Forelimb muscle (tissue), 1 donor: ENCODE results near the gene PALD1. TPM values are rescaled to one million over a fixed set of nuclear protein-coding genes. Genes with fewer than 3 reads are reported as not detected.

Experiments
- DNase-seq: peaks from one replicate; pipeline ENCODE4 v3.0.0-alpha.2; 2013; ENCODE audit warnings: low read depth
- polyA plus RNA-seq: library from polyadenylated mRNA; unstranded; fragments of 120-200 nt; gene quantifications from one replicate; pipeline ENCODE4 v1.2.1, GENCODE V29; 2013; ENCODE audit not compliant: insufficient read length

Gene PALD1
- 15.2 TPM for polyA plus RNA-seq

GRCh38 chr10:70478191-70479164 lies at the start of gene PALD1:
PALD1 (plus strand) TSS chr10:70478767; CDS start chr10:70525952, 47,185 bp downstream.
- DNase-seq = peak; percentile 47

DNA sequence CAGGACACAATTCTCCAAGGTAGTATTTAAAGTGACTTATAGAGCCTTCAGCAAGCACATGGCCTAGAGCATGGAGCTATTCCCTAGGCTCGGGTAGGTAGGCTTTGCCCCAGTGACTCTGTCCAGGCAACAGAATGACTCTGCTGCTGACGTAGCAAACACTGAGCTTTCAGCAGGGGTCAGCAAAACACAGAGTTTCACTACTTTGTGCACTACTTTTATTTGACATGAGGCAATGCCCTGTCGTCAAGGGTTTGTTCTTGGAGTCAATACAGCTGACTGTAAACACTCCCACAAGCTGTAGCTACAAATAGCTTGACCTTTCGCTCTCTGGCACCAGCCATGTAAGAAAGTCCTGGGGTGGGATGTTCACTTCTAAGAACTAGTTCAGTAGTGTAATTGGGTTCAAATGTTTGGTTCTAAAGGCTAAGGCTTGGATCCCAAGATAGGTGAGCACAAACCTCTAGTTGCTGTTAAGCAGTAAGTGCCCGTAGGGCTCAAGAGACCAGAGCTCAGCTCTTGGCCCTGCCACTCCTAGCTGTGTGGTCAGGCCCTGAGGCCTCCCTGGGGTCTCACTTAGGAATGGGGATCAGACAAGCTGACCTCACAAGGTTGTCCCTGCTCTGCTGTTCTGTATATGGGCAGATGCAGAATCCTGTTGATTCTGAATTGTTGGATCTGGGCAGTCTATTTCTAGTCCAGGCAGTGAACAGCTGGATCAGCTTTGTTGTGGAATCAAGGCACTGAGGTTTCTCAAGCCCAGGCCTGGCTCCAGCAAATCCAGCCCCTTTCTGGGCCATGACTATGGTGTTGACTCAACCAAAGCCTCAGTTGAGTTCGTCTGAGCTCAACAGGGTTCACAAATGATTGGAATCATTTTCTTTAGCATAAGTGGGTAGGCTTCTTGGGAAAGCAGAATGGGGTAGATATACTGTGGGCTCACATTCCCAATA lies 47.8 kb upstream of the PALD1 start:
- DNase-seq = peak; percentile 48

DNA sequence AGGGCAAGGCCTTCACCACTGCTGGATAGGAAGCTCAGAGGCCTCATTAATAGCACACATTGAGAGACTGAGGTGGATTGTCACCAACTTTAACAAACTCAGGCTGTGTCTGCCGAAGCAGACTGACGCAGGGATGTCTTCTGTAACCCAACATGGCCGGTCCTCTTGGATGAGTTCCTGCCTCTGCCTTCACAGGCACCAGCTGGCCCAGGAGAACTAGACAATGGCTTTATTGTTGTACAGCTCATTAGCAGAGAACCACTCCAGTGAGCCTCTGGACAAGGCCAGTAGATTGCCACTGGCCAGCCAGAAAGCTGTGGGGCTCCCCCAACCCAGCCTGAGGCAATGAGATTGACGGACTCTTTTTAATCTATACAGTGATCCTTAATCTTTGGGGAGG lies 46.5 kb upstream of the PALD1 start:
- no peak for DNase-seq

DNA sequence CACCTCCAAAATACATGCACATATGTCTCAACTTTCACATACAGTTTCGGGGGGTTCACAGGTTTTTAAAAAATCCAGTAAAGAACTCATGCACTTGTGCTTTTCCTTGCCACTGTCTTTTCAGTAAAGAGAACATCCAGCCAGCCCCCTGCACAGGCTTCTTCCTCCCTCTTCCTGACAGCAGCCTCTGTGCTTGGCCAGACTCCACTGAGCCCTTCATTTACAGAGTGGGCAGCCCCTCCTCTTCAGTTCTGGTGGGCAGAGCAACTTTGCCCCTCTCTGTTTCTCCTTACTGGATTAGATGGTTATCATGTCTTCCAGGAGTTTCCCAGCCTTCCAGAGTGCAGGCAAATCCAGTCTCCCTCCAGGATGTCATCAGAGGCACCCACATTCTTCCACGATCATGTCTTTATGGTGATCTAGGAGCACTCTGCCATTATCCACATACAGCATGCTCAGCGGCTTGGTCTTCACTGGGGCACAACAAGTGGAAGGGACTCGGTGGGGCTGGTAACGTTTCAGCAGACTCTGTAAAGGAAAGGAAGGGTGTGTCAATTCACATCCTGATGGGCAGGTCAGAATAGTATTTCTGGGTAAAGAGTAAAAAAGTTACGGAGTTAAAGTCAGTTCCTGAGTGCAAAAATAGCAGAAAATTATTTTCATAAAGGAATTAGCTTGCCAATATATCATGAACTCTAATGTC lies 45.9 kb upstream of the PALD1 start:
- no peak for DNase-seq

DNA sequence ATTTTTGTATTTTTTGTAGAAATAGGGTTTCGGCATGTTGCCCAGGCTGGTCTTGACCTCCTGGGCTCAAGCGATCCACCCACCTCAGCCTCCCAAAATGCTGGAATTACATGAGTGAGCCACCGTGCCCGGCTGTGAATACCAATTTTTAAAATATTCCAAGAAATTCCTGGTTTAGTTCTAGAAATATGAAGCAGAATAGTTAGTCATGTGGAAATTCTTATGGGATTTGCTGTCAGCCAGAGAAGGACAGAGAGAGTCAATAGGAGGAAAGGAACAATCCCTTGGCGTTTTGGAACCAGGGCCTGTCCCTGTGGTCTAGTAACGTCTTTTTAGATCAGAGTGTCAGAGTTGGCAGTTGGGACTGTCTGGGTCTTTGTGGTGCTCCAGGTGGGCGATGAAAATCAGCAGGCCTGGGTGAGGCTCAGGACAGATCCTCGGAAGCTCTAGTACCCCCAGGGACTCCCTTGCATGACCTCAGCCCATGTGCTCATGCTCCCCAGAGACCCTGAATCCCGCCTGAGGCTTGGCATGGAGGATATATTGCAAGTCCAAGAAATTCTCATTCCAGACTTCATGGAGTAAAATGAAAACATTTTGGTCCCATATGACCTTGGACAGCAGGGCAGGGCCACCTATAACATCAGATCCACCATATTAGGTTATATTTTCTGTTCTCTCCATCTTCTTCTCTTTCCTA lies 44.8 kb upstream of the PALD1 start:
- no peak for DNase-seq

DNA sequence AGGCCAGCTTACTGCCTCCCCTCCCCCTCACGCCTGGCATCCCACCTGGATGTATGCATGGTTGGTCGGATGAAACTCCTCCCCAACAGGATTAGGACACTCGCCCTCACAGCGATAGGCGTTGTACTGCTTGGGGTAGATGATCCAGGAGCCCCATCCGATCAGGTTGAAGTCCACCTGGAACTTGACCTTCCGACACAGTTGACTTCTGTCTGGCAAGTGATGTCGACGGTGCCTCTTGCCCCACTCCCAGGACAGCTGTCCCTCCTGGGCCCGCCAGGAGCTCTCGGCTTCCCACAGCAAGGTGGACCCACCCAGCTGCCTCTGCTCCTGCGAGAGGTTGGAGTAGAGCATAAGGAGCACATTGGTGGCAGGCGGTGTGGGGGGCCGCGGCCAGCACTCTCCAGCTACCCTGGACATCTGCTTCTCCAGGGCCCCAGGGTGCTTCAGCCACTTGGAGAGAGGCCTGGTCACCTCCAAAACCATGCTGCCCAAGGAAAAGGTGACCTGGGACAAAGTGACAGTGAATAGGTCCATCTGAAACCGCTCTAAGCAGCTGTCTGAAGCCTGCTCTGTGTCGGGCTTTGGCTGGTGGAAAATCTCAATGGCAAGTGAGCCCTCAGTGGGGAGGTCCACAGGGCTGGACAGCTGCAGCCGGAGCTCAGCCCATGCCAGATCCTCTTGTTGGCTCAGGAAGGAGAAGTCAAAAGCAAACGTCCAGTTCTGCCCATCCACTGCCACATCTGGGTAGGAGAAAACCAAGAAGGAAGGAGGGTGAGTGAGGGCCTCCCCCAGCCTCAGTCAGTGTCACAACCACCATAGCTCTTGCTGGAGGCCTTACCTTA lies 43.1 kb upstream of the PALD1 start:
- DNase-seq = no peak

GRCh38 chr10:70437721-70438120 lies 40.8 kb upstream of the PALD1 start:
- DNase-seq = no peak

DNA sequence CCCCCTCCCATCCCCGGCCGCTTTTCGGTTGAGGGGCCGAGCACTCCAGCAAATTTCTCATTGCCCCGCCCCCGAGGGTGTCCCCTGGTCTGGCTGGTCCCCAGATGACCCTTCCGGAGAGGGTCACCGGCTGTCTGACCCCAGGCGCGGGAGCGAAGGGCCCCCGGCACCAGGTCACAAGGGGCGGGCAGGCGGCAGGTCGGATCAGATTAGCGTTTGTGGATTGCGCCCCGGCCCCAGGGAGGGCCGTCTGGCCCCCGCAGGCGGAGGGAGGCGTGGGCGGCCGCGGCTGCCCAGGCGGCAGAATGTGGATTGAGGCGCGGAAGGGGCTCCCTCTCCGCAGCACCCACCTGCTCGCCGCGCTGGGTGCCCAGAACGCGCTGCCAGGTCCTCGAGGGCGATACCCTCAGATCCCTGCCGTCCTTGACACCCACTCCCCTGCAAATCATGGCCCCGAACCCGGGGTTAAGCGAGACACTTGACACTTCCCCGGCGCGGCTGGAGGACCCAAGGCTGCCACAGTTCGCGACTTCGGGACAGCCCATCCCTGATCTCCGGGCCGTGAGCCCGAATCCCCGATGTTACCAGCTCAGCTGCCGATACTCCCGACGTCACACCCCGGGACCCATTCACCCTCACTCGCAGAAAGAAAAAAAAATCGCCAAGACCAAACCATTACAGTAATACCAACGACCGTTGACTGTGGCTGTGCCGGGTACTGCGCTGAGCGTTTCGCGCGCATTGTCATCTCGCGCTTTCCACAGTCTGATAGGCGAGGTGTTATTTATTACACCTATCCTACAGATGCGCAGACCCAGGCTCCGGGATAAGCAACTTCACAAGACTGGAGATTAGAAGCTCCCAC lies 38.0 kb upstream of the PALD1 start:
- DNase-seq = no peak

GRCh38 chr10:70441161-70441894 lies 37.2 kb upstream of the PALD1 start, which contains the start of gene NODAL:
NODAL (minus strand) TSS chr10:70441681; CDS start chr10:70441667, 14 bp downstream.
- DNase-seq = no peak

DNA sequence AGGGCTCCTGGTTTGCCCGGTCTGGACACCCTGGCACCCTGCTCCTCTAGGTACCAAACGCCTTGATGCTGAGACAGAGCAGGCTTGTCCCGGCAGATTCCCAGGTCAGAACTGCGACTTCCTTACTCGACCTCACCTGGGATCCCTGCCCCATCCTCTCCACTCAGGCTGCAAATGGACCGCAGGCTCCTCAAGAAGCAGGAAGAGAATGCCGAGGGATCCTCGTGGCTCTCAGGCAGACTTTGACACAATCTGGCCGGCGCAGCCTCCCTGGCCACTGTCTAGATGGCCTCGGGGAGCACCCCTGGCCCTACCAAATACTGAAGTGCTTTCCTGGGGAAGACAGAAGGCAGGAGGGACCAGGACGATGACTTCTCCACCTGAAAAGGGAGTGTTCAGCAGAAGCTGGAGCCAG lies 36.7 kb upstream of the PALD1 start:
- DNase-seq = no peak

- no peak for DNase-seq
These were observed 36.1 kb upstream of the PALD1 start for GRCh38 chr10:70442332-70442988.

- DNase-seq = no peak
These were observed 33.8 kb upstream of the PALD1 start for GRCh38 chr10:70444744-70445143.

DNA sequence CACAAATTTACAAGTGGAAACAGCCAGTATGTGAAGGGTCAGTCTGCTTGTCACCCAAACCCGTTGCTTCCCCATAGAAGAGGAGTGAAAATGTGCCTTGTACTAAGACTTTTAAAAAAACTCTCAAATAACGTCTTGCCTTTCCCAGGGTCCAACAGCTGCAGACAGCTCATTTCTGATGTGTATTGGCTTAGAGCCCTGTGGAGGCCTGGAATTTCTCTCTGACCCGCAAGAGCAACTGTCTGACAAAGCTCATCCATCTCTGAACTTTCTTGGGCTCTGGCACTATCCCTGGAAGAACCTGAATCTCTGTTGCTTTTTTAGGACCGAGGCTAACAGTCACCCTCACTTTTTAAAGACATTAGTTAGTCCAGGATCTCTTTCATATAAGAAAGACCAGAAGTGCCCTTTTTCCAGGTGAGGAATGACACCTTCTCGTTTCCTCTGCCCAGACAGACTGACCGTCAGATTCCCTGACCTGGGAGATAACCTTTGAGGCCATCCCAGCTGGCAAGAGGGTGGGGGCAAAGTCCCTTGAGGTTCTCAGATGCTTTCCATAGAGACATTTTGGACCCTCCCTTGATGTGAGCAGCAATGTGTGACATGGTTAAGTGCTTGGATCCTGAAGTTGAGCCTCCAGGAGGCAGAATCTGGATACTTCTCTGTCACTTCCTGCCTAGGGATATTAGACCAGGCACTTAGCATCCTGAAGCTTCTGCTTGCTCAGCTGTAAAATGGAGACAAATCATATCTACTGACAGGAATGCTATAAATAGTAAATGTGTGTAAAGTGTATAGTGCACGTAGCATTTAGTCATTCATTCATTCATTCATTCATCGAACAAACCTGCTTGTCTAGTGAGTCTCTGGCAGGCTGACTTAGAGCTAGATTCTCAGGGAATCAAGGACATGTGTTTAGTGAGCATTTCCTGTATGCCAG lies 32.6 kb upstream of the PALD1 start:
- DNase-seq = no peak

- no peak for DNase-seq
These were observed 30.3 kb upstream of the PALD1 start for GRCh38 chr10:70448236-70448635.

DNA sequence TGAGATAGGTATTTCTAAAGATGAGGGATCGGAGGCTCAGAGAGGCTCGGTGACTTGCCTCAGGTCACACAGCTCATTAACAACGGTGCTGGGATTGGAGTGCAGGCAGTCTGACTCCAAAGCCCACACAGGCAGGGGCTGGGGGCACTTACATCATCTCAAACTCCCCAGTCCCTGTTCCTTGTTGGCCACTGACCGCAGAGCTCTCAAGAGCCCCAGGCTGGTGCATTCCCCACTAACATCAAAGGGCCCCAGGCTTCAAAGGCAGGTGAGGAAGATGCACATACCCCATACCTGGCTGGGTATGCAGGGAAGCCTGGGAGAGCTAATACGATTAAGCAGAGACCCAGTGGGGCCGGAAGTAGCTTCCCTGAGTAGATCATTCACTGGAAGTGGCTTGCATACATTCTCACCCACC lies 23.3 kb upstream of the PALD1 start:
- no peak for DNase-seq

GRCh38 chr10:70456164-70456563 lies 22.4 kb upstream of the PALD1 start:
- no peak for DNase-seq
